GM11168 (cell line): ENCODE data around the gene PLCH1.

Source experiments
- in situ Hi-C: fragments of 300-500 bp; cut with MboI; formaldehyde crosslinking; loops from one replicate; pipeline ENCODE4 v1.12.0; 2022; ENCODE audit warnings: low sequenced_read_pairs; ENCODE audit not compliant: unreplicated experiment

The PLCH1 gene

DNA sequence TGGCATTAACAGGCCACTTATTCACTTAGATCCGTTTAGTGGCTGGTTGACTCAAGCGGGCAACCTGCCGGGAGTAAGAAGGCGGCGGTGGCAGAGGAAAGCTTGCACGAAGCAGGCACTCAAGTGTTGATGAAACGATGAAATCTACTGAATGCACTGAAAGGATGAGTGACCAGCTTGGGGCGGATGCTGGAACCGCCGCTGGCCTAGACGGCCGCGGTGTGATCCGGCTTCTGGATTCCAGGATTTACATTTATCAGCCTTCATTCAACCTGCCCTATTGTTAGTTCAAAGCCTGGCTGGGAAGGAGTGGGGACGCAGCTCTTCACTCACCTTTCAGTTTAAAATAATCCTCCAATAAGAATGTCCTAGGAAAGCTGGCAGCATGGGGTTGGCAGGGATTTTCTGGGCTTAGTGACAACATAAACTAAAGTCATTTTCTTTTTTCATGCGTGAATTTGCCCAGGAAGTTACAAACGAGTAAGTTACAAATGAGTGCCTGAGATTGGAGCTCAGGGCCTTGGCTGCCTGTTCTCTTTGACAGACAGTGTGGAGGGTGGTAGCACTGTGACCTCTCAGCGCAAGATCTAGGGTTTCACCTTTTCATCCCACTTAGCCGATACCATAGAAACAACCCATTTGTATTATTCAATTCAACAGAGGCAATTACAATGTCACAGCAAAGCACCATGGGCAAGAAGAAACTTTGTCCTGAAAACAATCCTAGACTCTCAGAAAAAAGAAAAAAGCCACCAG, 1.1 kb upstream of the PLCH1 start:
- in situ Hi-C loops, result no loop called here

DNA sequence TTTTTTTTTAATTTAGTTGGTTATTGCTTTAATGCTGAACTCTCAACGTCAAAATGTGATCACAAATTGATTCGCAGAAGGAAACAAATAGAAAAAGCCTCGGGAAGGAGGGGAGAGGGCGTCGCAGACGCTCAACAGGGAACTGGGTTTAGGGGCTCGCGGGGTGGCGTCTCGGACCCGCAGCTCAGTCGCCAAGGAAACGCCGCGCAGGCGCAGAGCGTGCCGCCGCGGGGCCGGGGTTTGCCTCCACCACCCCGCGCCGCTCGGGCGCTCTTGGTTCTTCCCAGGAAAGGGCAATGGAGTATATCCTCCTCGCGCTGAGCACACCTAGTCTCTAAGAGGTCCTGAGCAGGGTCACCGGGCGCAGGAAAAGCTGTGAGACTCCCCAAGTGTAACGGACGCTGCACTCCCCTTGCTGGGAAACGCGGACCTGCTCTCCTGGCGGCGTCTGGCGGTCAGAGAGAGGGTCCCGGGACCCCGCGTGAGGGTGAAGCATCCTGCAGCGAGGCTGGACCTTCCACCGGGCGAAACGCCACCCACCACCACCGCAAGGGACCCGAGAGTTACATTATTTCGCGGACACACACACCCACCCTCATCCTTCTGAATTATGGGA, 753 bp downstream of the PLCH1 start:
- in situ Hi-C loops, result no loop called here

GRCh38 chr3:155743606-155744005, 1.3 kb downstream of the PLCH1 start:
- in situ Hi-C loops, result no loop called here

DNA sequence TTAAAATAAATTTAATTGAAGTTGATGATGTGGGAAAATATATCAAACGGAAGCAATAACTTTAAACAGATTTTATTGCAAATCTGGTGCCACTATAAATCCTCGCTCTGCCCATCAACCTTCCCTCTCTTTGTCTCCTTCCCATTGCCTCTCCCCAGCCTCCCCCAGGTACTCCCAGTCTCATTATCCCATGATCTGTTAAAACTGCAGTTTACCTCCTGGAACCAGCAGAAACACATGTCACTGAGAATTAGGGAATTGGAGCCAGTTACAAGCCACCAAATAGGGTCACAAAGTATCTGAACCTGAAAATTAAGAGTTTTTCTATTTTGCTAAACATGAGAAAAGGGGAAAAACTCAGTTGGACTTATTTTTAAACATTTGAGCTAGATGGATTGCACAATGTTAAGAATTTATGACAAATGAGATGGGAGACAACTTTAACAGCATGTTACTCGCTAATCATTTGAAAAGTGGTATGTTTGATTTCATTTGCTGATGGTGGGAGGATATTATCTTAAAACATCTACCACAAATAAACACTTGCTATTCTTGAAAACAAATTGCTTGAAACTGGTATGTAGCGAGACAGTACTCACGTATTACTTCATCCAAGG, 2.4 kb downstream of the PLCH1 start:
- in situ Hi-C loops, result no loop called here

DNA sequence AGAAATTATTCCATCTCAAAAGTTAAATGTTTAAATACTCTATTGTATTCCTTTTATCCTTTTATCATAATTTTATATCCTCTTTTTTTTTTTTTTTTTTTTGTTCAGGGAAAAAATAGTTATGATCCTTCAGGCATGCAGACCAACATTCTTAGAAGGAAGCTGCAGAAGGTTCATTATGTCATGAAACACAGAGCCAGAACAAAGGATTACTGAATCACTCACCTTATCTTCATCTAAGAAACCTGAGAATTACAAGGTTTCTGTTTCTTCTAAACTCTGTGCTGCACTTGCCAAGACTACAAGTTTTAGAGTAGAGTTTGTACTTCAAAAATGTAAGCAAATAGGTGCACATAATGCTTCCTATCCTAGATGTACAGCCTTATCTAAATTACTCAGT, 3.3 kb downstream of the PLCH1 start:
- in situ Hi-C loops, result no loop called here

DNA sequence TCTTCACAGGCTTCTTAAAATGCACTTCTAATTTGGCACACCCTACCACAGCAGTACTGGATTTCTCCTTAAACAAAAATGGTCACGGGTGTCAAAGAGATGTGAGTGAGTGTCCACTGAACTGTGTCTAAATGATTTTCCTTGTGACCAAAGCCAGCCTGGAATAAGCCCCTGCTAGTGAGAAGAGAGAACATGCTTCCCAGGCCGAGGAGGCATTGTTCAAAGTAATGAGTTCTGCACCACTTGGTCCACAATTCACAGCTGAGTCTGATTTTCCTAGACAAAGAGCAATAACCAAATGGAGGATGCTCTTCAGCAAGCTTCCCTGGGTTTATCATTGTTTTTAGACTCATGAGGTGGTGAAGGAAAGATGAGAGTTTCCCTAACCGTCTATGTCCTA, 3.8 kb downstream of the PLCH1 start:
- in situ Hi-C loops, result no loop called here

- in situ Hi-C loops, result no loop called here
Measured at GRCh38 chr3:155739154-155739553, 5.7 kb downstream of the PLCH1 start.

GRCh38 chr3:155738580-155739076, 6.2 kb downstream of the PLCH1 start:
- in situ Hi-C loops, result no loop called here

GRCh38 chr3:155737844-155738460, 6.9 kb downstream of the PLCH1 start:
- in situ Hi-C loops, result no loop called here

DNA sequence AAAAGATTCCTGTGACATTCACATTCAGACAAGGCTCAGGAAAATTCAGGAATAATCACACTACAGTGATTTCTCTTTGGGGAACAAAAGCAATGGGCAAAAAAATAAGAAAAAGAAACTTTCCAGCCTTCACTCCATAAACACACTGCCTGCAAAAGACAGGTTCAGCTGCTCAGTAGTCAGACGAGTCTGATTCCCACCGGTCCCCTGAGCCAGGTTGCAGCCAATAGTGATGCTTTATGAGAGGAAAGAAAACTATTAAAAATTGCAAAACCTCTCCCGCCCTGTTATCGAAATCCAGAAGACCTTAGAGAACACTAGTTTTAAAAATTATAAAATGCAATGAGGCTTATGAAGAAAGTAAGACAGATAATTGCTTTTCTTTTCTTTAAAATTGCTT, 8.5 kb downstream of the PLCH1 start:
- in situ Hi-C loops, result no loop called here

- in situ Hi-C loops, result no loop called here
Measured at GRCh38 chr3:155730843-155731242, 14.0 kb downstream of the PLCH1 start.

GRCh38 chr3:155727836-155728235, 17.0 kb downstream of the PLCH1 start:
- in situ Hi-C loops, result no loop called here

- in situ Hi-C loops, result loop anchor here (25.0 kb wide), 1 partner anchor 1377 kb away; no protein-coding TSS in a partner anchor
Measured at GRCh38 chr3:155714295-155714718, 30.6 kb downstream of the PLCH1 start.

DNA sequence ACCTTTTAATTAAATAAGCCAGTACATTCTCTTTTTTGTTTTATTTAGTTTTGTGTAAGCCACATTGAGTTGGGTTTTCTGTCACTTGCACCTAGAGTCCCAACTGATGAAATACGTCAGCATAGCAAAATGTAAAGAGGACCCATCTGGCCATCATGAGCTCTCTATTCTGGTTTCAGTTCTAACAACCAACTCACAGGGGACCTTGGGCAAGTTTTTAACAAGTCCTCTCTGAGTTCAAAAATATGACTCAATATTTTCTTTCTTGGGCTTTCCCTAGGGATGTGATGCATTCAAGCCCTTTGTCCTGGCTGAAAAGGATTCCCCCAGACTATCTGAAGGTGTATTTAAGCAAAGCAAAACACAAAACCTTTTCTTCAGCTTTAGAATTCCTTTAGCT, 32.9 kb downstream of the PLCH1 start:
- in situ Hi-C loops, result loop anchor here (25.0 kb wide), 1 partner anchor 1375 kb away; no protein-coding TSS in a partner anchor

DNA sequence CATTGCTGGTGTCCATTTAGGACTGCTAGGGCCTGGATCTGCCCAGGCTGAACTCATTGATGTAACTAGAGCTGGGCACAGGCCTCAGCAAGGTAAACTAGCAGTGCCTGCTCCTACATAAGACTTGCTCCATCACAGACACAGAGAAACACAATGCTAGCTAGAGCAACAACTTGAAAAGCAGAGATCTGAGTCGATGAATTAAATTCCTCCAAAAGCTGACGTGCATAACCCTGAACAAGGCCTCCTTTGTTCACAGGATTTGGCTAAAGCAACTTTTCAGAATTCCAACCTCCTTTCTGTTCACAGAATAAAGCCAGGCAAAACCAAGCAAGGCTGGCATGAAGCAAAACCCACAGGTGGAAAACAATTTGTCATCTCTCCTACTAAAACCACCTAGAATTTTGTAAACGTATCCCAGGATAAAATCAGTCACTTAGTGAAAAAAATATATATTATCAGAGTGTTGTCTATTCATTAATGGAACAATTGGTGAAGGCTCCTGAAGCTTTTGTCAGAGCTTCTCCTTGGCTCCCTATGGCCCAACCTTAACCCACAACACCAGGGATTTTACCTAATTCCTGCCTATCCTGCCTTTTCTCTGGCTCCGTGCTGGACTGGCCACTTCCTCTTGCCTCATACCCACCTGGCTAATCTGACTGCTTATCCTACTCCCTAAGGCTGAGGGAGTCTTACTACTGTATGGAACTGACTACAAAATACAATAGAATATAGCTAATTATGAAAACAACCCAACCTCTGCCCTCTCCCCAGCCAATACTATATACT, 39.9 kb downstream of the PLCH1 start:
- in situ Hi-C loops, result loop anchor here (10.0 to 25.0 kb wide), 2 partner anchors 320 to 1368 kb away; no protein-coding TSS in a partner anchor

DNA sequence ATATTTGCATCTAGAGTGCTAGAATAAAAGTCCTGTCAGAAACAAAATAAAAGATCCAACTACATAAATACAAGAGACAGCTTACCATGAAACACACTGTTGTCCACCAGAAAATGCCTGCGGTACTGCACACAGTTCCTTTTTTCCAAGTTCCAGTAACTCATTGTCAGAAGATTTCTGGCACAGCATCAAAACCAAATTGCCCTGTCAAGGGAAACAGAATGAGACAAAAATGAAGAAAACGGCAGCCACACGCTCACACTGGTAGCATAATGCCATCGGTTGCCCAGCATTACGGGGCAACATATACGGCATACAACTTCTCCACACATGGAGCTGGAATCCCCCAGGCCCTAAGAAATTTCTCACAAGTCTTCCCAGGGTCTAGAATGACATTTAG, 40.8 kb downstream of the PLCH1 start:
- in situ Hi-C loops, result loop anchor here (10.0 to 25.0 kb wide), 2 partner anchors 319 to 1367 kb away; no protein-coding TSS in a partner anchor

DNA sequence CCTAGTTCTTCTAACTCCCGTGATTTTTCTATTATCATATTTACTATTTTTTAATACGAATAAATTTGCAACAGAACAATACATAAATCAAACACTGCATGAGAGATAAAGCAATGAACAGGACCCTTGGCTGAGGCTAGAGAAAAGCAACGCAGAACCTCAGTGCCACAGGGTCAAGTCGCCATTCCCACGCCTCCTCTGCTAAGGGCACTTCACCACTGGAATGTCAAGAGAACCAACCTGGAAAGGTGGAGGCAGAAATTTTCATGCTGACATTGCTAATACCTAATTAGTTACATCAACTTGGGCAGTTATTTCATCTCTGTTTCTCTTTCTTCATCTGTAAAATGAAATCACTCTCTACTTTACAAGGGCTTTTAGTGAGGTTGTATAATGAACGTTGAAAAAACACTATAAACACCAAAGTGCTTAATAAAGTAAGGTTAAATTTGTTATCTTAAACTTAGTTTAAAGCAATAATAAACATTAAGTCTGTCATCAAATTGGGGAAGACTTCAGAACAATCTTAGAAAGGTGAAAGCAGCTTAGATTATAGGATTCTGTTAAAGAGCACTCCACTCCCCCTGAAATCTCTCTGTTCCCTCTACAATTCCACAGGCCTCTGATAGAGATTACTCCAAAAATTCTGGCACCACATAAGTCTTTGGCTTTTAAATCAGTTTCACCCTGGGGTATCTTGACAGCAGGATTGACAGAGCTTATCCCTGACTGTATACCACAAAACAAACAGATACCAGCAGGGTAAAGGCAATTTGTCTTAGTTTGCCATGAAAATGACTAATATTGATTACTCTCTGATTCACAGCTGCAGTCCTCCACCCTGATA, 41.9 kb downstream of the PLCH1 start:
- in situ Hi-C loops, result loop anchor here (10.0 to 25.0 kb wide), 2 partner anchors 318 to 1366 kb away; no protein-coding TSS in a partner anchor

GRCh38 chr3:155701882-155702465, 42.9 kb downstream of the PLCH1 start:
- in situ Hi-C loops, result loop anchor here (10.0 to 25.0 kb wide), 2 partner anchors 317 to 1365 kb away; no protein-coding TSS in a partner anchor
